Esophagus (tissue), 2 donors: ENCODE data around the gene FPGS. TPM values are rescaled to one million over a fixed set of nuclear protein-coding genes. Genes with fewer than 3 reads are reported as not detected.

Experiments
- H3K27ac ChIP-seq, 2 donors: one replicate each; pipeline ENCODE4 v1.5.1; 2013; ENCODE audit warnings: low read depth in 2 of 2, mild to moderate bottlenecking in 2 of 2, inconsistent platforms in 1 of 2, low read length in 1 of 2, moderate library complexity in 1 of 2
- H3K27me3 ChIP-seq, 2 donors: one replicate each; pipeline ENCODE4 v1.6.1; 2013; ENCODE audit warnings: low read length in 2 of 2, control low read depth in 1 of 2, mild to moderate bottlenecking in 1 of 2; ENCODE audit not compliant: insufficient read depth in 2 of 2, control insufficient read depth in 1 of 2
- H3K36me3 ChIP-seq, 2 donors: one replicate each; pipeline ENCODE4 v1.6.1; 2013; ENCODE audit warnings: low read length in 1 of 2; ENCODE audit not compliant: control insufficient read depth in 2 of 2, insufficient read depth in 2 of 2
- H3K4me1 ChIP-seq, 2 donors: one replicate each; pipeline ENCODE4 v1.6.1; 2013; ENCODE audit warnings: low read length in 1 of 2; ENCODE audit not compliant: control insufficient read depth in 2 of 2, insufficient read depth in 2 of 2
- H3K4me3 ChIP-seq, 2 donors: one replicate each; pipeline ENCODE4 v1.5.1; 2013; ENCODE audit warnings: low read length in 2 of 2, mild to moderate bottlenecking in 2 of 2, low read depth in 1 of 2, moderate library complexity in 1 of 2
- H3K9me3 ChIP-seq, 2 donors: one replicate each; pipeline ENCODE4 v1.6.1; 2013; ENCODE audit warnings: mild to moderate bottlenecking in 2 of 2, low read depth in 1 of 2, low read length in 1 of 2, moderate library complexity in 1 of 2; ENCODE audit not compliant: control insufficient read depth in 2 of 2, insufficient read depth in 1 of 2
- WGBS, 2 donors: extraction: QIAGEN DNeasy Blood & Tissue Kit; methylation state at CpG; one replicate each; pipeline ENCODE4 v1.1.7; 2013; 5-methylcytosine and 5-hydroxymethylcytosine counted together
- polyA plus RNA-seq, 2 donors: library from polyadenylated mRNA; stranded (reverse); fragments of 200-250 nt; gene quantifications; one replicate each; pipeline ENCODE4 v1.2.3, GENCODE V29; 2013
- donor health status: healthy with polysubstance abuse.
- donor health status: Bipolar disorder and iron deficiency.

FPGS gene
- polyA plus RNA-seq, 2 donors: 28.7 to 31.5 TPM

DNA sequence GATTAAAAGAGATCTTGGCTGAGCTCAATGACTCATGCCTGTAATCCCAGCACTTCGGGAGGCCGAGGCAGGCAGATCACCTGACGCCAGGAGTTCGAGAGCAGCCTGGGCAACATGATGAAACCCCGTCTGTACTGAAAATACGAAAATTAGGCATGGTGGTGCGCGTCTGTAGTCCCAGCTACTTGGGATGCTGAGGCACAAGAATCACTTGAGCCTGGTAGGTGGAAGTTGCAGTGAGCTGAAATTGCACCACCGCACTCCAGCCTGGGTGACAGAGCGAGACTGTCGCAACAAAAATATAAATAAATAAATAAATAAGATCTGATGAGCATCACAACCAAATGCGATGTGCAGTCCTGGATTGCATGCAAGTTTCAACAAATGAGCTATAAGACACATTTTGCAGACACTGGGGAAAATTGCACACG lies 60.5 kb downstream of the FPGS start:
- H3K4me3 ChIP-seq: no peak overlapping the region
- peaks cover 0 to 7% of the 10 kb centered on the region in 2 donors for H3K36me3 ChIP-seq
- peaks cover 0 to 2% of the 10 kb centered on the region in 2 donors for H3K4me1 ChIP-seq
- H3K9me3 ChIP-seq: no peaks in the 10 kb centered on the region
- no peak overlapping the region for H3K27ac ChIP-seq
- 81 to 84% methylated on average over 13 of the region's 13 CpGs for WGBS, 2 donors
- H3K27me3 ChIP-seq: no peaks in the 10 kb centered on the region

Other genes starting within 250 kb of the FPGS start
- gene STXBP1, start 190.6 kb upstream of the FPGS start, polyA plus RNA-seq: 1 to 10 TPM; 4.7 to 7.1 TPM
- under 1 TPM; 0.08 to 0.10 TPM for gene CFAP157, start 95.9 kb upstream of the FPGS start, polyA plus RNA-seq
- 10 to 100 TPM in 1 of 2 donors, 1 to 10 TPM in 1; 6.2 to 15.1 TPM for gene PTRH1, start 87.2 kb upstream of the FPGS start, polyA plus RNA-seq
- gene TTC16, start 86.8 kb upstream of the FPGS start, polyA plus RNA-seq: under 1 TPM; 0.04 to 0.10 TPM
- 10 to 100 TPM; 10.0 to 13.2 TPM for gene TOR2A, start 67.6 kb upstream of the FPGS start, polyA plus RNA-seq
- 1 to 10 TPM; 2.8 to 3.2 TPM for gene SH2D3C, start 24.2 kb upstream of the FPGS start, polyA plus RNA-seq
- 10 to 100 TPM; 34.2 to 44.2 TPM for gene CDK9, start 16.8 kb upstream of the FPGS start, polyA plus RNA-seq
- gene ENG, start 51.8 kb downstream of the FPGS start, polyA plus RNA-seq: 10 to 100 TPM; 11.1 to 17.9 TPM
- 10 to 100 TPM; 51.7 to 68.4 TPM for gene AK1, start 74.8 kb downstream of the FPGS start, polyA plus RNA-seq
- 10 to 100 TPM; 21.8 to 23.6 TPM for gene ST6GALNAC6, start 96.7 kb downstream of the FPGS start, polyA plus RNA-seq
- 10 to 100 TPM in 1 of 2 donors, 1 to 10 TPM in 1; 4.6 to 15.3 TPM for gene ST6GALNAC4, start 114.2 kb downstream of the FPGS start, polyA plus RNA-seq
- 1 to 10 TPM; 2.7 to 4.8 TPM for gene PIP5KL1, start 127.9 kb downstream of the FPGS start, polyA plus RNA-seq
- gene DPM2, start 135.0 kb downstream of the FPGS start, polyA plus RNA-seq: 10 to 100 TPM; 25.2 to 28.2 TPM
- gene EEIG1, start 178.1 kb downstream of the FPGS start, polyA plus RNA-seq: 10 to 100 TPM; 34.3 to 53.1 TPM